LNCaP clone FGC (cell line): ENCODE results near the gene KRT6C.

Experiments
- DNase-seq: peaks from one replicate; pipeline ENCODE4 v3.0.0-alpha.2; 2011; ENCODE audit warnings: low read depth
- H3K4me3 ChIP-seq: 2 replicates; pipeline ENCODE4 v1.5.1; 2011; ENCODE audit warnings: mild to moderate bottlenecking, low read depth, low read length, control low read depth
- TF ChIP-seq, protein P1 (sequence below): IDR thresholded peaks from 2 replicates; pipeline ENCODE4 v1.5.1; 2012; ENCODE audit warnings: mild to moderate bottlenecking; ENCODE audit not compliant: control insufficient read depth, insufficient read depth; ENCODE audit errors: extremely low read depth

Gene KRT6C

DNA sequence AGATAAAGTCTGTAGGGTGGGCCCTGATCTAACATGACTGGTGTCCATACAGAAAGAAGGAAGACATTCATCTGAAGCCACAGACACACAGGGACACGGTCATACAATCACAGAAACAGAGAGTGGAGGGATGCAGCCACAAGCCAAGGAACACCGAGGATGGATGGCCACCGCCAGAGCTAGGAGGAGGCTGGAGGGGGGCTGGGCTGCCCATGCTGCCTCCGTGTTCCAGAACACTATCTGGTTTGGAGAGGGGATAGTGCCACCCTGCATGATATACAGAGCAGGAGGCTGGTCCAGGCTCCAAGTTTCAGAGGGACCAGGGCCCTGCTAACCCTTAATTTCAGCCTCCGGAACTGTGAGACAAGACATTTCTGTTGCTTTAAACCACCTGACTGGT lies 48.1 kb downstream of the KRT6C start:
- TF ChIP-seq, protein P1, sequence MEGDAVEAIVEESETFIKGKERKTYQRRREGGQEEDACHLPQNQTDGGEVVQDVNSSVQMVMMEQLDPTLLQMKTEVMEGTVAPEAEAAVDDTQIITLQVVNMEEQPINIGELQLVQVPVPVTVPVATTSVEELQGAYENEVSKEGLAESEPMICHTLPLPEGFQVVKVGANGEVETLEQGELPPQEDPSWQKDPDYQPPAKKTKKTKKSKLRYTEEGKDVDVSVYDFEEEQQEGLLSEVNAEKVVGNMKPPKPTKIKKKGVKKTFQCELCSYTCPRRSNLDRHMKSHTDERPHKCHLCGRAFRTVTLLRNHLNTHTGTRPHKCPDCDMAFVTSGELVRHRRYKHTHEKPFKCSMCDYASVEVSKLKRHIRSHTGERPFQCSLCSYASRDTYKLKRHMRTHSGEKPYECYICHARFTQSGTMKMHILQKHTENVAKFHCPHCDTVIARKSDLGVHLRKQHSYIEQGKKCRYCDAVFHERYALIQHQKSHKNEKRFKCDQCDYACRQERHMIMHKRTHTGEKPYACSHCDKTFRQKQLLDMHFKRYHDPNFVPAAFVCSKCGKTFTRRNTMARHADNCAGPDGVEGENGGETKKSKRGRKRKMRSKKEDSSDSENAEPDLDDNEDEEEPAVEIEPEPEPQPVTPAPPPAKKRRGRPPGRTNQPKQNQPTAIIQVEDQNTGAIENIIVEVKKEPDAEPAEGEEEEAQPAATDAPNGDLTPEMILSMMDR = no peak
- DNase-seq = no peak
- no peak overlapping the region for H3K4me3 ChIP-seq

DNA sequence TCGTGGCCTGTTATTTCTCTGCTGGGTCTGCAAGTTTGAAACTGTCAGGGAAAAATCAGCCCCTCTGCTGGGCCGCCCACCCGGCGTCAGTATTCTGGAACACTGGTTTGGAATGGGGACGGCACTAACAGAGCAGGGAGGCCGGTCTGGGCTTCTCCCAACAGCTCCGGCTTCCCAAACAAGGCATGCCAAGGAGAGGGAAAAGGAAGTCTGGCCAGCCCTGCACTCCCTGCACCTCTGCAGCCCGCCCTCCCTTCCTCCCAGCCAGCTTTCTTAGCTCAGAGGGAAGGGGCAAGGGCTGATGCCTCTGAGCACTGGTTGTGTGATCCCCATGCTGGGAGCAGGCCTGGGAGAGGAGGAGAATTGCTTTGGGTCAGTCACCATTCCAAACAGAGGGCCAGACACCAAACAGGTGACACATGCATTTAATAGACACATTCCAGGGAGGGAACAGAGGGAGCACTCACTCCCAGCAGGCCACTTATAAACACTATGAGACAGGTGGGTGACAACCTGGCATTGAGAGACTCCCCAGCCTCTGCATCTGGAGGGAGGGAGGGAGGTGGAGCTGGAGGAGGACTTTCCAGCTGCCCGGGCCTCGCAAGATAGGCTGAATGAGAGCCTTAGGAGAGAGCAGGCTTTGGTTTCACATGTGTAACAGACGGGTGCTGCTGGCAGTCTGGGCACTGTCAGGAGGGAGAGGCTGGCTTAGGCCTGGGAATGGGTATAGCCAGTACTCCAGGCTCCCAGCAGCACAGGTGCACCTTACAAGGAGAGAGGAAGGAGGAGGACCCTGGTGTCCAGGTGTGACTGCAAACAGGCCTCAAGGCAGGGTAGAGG lies 49.7 kb downstream of the KRT6C start:
- TF ChIP-seq, protein P1 = no peak
- H3K4me3 ChIP-seq = no peak overlapping the region
- no peak for DNase-seq

GRCh38 chr12:52423035-52423434 lies 50.6 kb downstream of the KRT6C start:
- TF ChIP-seq, protein P1 = no peak
- H3K4me3 ChIP-seq = no peak overlapping the region
- DNase-seq = no peak

DNA sequence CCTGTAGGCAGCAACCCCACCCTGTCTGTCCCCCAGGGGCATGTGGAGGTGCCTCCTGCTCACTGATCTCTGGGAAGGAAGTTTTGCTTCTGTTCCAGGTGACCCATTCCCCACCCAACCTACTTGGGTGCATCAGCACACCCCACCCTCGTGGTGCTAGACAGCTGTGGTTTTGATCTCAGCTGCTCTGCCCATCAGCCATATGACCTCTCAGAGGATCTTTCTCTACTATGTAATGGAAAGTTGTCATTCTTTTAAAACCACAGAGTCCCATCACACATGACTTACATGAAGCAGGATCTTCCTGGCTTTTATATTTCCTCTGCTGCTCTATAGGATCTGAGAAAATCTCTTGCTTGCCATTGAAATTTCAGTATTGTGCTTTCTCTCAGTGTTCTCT lies 53.9 kb downstream of the KRT6C start:
- no peak for DNase-seq
- TF ChIP-seq, protein P1 = no peak
- no peak overlapping the region for H3K4me3 ChIP-seq

DNA sequence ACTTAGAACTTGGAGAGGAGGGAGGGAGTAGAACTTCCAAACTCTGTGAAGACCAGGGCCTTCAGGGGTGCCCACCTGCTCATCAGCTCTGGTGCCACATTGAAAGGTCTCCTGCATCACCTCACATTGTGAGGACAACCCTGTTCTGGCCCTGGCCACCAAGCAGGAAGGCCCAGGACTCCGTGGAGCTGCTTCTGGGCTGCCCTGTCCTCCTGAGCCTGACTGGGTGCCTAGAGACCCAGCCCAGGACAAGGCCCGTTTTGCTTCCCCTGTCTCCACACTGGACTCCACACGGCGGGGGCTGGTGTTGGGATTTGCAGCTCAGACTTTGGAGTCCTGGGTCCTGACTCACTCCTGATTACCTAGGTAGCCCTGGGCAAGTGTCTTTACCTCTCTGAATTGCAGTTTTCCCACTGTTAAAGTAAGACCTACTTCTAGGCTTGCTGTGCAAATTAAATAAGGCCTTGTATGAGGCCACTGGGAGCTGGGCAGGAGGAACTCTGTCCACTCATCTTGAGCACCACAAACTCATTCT lies 55.0 kb downstream of the KRT6C start:
- no peak overlapping the region for H3K4me3 ChIP-seq
- TF ChIP-seq, protein P1 = no peak
- no peak for DNase-seq
